GM18867 (cell line): ENCODE results near the gene DMXL1.

ENCODE experiments used
- ATAC-seq: cut with Tn5 transposase; IDR thresholded peaks from one replicate; pipeline ENCODE4 v1.9.1; 2021; ENCODE audit warnings: mild to moderate bottlenecking, moderate library complexity; ENCODE audit not compliant: unreplicated experiment

The DMXL1 gene

GRCh38 chr5:119268387-119269060 is 197.6 kb downstream of the DMXL1 start:
- peak; percentile 92 for ATAC-seq

- ATAC-seq = peak; percentile 5
Measured at GRCh38 chr5:119269061-119269944, 198.4 kb downstream of the DMXL1 start.

- ATAC-seq = no peak
Measured at GRCh38 chr5:119270121-119270565, 199.3 kb downstream of the DMXL1 start.

- ATAC-seq = no peak
Measured at GRCh38 chr5:119270960-119271757, 200.3 kb downstream of the DMXL1 start.

GRCh38 chr5:119271758-119272730 is 201.2 kb downstream of the DMXL1 start:
- ATAC-seq = no peak

GRCh38 chr5:119273391-119273839 is 202.5 kb downstream of the DMXL1 start:
- ATAC-seq = no peak

GRCh38 chr5:119274030-119274766 is 203.3 kb downstream of the DMXL1 start:
- ATAC-seq = no peak

- ATAC-seq = peak; percentile 37
Measured at GRCh38 chr5:119274767-119275130, 203.9 kb downstream of the DMXL1 start.

GRCh38 chr5:119275146-119275545 is 204.3 kb downstream of the DMXL1 start:
- peak; percentile 15 for ATAC-seq

GRCh38 chr5:119275601-119276173 is 204.8 kb downstream of the DMXL1 start:
- peak; percentile 82 for ATAC-seq

- ATAC-seq = no peak
Measured at GRCh38 chr5:119276978-119277377, 206.1 kb downstream of the DMXL1 start.

GRCh38 chr5:119279093-119279492 is 208.2 kb downstream of the DMXL1 start:
- ATAC-seq = no peak

GRCh38 chr5:119280380-119280779 is 209.5 kb downstream of the DMXL1 start:
- ATAC-seq = no peak

- ATAC-seq = no peak
Measured at GRCh38 chr5:119282628-119283027, 211.7 kb downstream of the DMXL1 start.

- no peak for ATAC-seq
Measured at GRCh38 chr5:119284031-119284430, 213.1 kb downstream of the DMXL1 start.

- ATAC-seq = no peak
Measured at GRCh38 chr5:119285070-119285916, 214.4 kb downstream of the DMXL1 start.

- peak; percentile 6 for ATAC-seq
Measured at GRCh38 chr5:119286511-119287488, 215.9 kb downstream of the DMXL1 start.
